Lung (tissue), 12 donors: ENCODE data around the gene MSH2. TPM values are rescaled to one million over a fixed set of nuclear protein-coding genes. Genes with fewer than 3 reads are reported as not detected.

ENCODE experiments used
- ATAC-seq: fragments of 200-7000 bp; cut with Tn5 transposase; one replicate; pipeline ENCODE4 v1.9.1; 2020; ENCODE audit warnings: moderate number of reproducible peaks; ENCODE audit not compliant: insufficient read depth, low FRiP score
- DNase-seq, 3 donors: peaks; one replicate each; pipeline ENCODE4 v3.0.0-alpha.2; 2013 to 2017
- H3K27ac ChIP-seq, 2 donors: one replicate each; pipeline ENCODE4 v1.5.1; 2013; ENCODE audit warnings: mild to moderate bottlenecking in 2 of 2, moderate library complexity in 2 of 2, control low read depth in 1 of 2, inconsistent platforms in 1 of 2, low read depth in 1 of 2, low read length in 1 of 2
- H3K27me3 ChIP-seq, 3 donors: one replicate each; pipeline ENCODE4 v1.5.1; 2013; ENCODE audit warnings: low read length in 2 of 3; ENCODE audit not compliant: control insufficient read depth in 3 of 3, insufficient read depth in 3 of 3
- H3K36me3 ChIP-seq, 4 donors: one replicate each; pipeline ENCODE4 v1.5.1; 2013; ENCODE audit warnings: low read length in 4 of 4, mild to moderate bottlenecking in 1 of 4, moderate library complexity in 1 of 4; ENCODE audit not compliant: control insufficient read depth in 4 of 4, insufficient read depth in 4 of 4
- H3K4me1 ChIP-seq, 5 donors: one replicate each; pipeline ENCODE4 v1.5.1; 2013; ENCODE audit warnings: low read length in 5 of 5, mild to moderate bottlenecking in 2 of 5, moderate library complexity in 1 of 5; ENCODE audit not compliant: control insufficient read depth in 5 of 5, insufficient read depth in 5 of 5
- H3K4me3 ChIP-seq: one replicate; pipeline ENCODE4 v1.5.1; 2013; ENCODE audit warnings: mild to moderate bottlenecking, control low read depth, moderate library complexity
- H3K9ac ChIP-seq, 2 donors: one replicate each; pipeline ENCODE4 v1.5.1; 2013; ENCODE audit warnings: low read length in 2 of 2, control low read depth in 1 of 2; ENCODE audit not compliant: insufficient read depth in 1 of 2
- H3K9me3 ChIP-seq, 4 donors: one replicate each; pipeline ENCODE4 v1.5.1; 2013; ENCODE audit warnings: low read length in 3 of 4, mild to moderate bottlenecking in 1 of 4, moderate library complexity in 1 of 4; ENCODE audit not compliant: control insufficient read depth in 4 of 4, insufficient read depth in 3 of 4
- CTCF ChIP-seq: IDR thresholded peaks from 2 replicates; pipeline ENCODE4 v1.5.1; 2012; ENCODE audit warnings: mild to moderate bottlenecking; ENCODE audit errors: control extremely low read depth, extremely low read depth
- WGBS, 2 donors: extraction: QIAGEN DNeasy Blood & Tissue Kit; methylation state at CpG; one replicate each; pipeline ENCODE4 v1.1.7; 2013; 5-methylcytosine and 5-hydroxymethylcytosine counted together
- polyA plus RNA-seq, 2 donors: library from polyadenylated mRNA; stranded (reverse); fragments of 200-250 nt; gene quantifications; one replicate each; pipeline ENCODE4 v1.2.1, GENCODE V29; 2013
- total RNA-seq, 2 donors: library from RNA; depleted of rRNA in 1 of 2; stranded (reverse); fragments of >200 nt in 1 of 2; gene quantifications; one replicate each; pipeline ENCODE4 v1.2.1, GENCODE V29; 2014 to 2021
- donor health status: control.
- donor health status: control.
- donor health status: Bipolar disorder and iron deficiency.
- donor health status: healthy.
- donor health status: DM: yes; HTN: yes; CAD: no.

MSH2 gene
- total and polyA plus RNA-seq, 4 donors, result 6.4 to 44.9 (median 10.5) TPM

- ATAC-seq, result no peak
- Histone ChIP-seq H3K9me3 (no peaks in the 10 kb centered on the region), H3K36me3 (peaks cover 0 to 9% (median 5%) of the 10 kb centered on the region in 4 donors), H3K4me1 (peaks cover 0 to 5% (median 0%) of the 10 kb centered on the region in 5 donors), H3K27me3 (no peaks in the 10 kb centered on the region), H3K4me3 (no peak overlapping the region), H3K27ac (no peak overlapping the region), H3K9ac (no peak overlapping the region)
- peak in 1 of 3 donors; percentile 39 for DNase-seq
- 24% methylated on average over 2 of the region's 2 CpGs for WGBS, 2 donors
- TF ChIP-seq CTCF, result no peak
Observed at GRCh38 chr2:47486841-47487497, 84.0 kb downstream of the MSH2 start.

- Histone ChIP-seq H3K27ac (no peak overlapping the region), H3K27me3 (no peaks in the 10 kb centered on the region), H3K36me3 (peaks cover 0 to 9% (median 5%) of the 10 kb centered on the region in 4 donors), H3K9me3 (no peaks in the 10 kb centered on the region), H3K4me3 (no peak overlapping the region), H3K9ac (no peak overlapping the region), H3K4me1 (peaks cover 0 to 5% (median 0%) of the 10 kb centered on the region in 5 donors)
- no peak for ATAC-seq
- DNase-seq, result no peak
- no peak for TF ChIP-seq CTCF
- WGBS, 2 donors, result 53 to 69% methylated on average over 1 of the region's 1 CpG
Observed at GRCh38 chr2:47487498-47487875, 84.5 kb downstream of the MSH2 start.

- TF ChIP-seq CTCF, result no peak
- Histone ChIP-seq H3K4me3 (no peak overlapping the region), H3K9me3 (no peaks in the 10 kb centered on the region), H3K9ac (no peak overlapping the region), H3K27ac (no peak overlapping the region), H3K27me3 (no peaks in the 10 kb centered on the region), H3K36me3 (peaks cover 0 to 7% (median 4%) of the 10 kb centered on the region in 4 donors), H3K4me1 (peaks cover 0 to 5% (median 0%) of the 10 kb centered on the region in 5 donors)
- DNase-seq (peak in 1 of 3 donors; percentile 54), ATAC-seq (no peak)
- 60% methylated on average over 9 of the region's 9 CpGs for WGBS, 2 donors
Observed at GRCh38 chr2:47488870-47489584, 86.1 kb downstream of the MSH2 start.
